ENCODE data around the gene KANSL1.

DNA sequence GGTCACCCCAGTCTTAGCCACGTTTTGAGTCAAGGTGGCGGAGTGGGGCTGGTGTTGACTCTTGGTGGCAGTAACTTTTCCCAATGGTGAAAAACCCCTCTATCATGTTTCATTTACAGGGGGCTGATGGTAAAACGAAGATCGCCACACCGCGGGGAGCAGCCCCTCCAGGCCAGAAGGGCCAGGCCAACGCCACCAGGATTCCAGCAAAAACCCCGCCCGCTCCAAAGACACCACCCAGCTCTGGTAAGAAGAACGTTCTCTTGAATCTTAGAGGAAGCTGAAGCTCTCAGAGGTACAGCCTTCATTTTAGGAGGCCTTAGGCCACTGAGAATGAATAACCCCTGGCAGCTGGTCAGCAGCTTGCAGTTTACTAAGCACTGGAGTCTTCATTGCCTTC lies 201.9 kb downstream of the KANSL1 start:
- TF ChIP-seq, protein P1, sequence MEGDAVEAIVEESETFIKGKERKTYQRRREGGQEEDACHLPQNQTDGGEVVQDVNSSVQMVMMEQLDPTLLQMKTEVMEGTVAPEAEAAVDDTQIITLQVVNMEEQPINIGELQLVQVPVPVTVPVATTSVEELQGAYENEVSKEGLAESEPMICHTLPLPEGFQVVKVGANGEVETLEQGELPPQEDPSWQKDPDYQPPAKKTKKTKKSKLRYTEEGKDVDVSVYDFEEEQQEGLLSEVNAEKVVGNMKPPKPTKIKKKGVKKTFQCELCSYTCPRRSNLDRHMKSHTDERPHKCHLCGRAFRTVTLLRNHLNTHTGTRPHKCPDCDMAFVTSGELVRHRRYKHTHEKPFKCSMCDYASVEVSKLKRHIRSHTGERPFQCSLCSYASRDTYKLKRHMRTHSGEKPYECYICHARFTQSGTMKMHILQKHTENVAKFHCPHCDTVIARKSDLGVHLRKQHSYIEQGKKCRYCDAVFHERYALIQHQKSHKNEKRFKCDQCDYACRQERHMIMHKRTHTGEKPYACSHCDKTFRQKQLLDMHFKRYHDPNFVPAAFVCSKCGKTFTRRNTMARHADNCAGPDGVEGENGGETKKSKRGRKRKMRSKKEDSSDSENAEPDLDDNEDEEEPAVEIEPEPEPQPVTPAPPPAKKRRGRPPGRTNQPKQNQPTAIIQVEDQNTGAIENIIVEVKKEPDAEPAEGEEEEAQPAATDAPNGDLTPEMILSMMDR (conservative IDR thresholded peaks at IDR 0.05; ENCODE audit: low read depth, low read length): no peak
- TF ChIP-seq EZH2phosphoT487 (IDR thresholded peaks at IDR 0.05; ENCODE audit: borderline replicate concordance, low read length): no peak

Data from PC-3 (cell line).